ENCODE results near the gene DCLK1. TPM values are rescaled to one million over a fixed set of nuclear protein-coding genes. Genes with fewer than 3 reads are reported as not detected.

The DCLK1 gene
- total RNA-seq, 5 donors from 2014 or later (not counting 1 experiment from before 2014, with no cell fraction given): 0.03 to 0.09 TPM; not detected in 3

DNA sequence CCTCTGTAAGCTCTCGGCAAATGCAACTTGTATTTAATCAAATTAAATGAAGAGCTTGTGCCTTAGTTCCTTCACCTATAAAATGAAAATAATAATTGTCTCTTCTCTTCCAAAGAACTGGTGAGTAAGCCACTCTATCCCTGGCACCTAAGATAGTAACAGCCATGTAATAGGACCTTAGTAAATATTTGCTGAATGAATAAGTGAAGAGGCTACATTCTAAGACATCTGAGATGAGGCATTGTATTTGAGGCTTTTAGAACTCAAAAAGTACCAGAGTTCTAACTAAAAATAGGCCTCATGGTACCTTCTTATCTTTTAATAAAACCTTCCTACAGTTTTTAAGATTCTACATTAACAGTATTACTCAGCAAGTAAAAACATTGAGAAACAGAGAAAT is 17.3 kb upstream of the DCLK1 start:
- no CpG with 5 or more reads among the region's 1 CpG for WGBS (ENCODE audit: insufficient coverage)

DNA sequence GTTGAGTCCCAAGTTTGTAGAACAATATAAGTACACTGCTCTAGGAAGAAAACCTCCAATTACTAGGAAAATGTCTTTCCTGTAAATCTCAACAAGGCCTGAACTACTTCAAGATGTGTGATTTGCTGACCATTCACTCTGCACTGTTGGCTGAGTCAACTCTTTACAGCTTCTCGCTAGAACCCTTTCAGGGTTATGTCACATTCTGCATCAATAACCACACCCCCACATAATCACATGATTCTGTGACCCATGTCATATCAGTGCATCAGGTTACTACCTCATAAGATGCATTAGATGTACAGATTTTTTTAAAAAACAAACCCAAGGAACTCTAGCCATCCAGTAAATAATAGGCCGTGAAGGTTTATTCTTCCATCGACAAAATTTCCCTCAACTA is 16.1 kb upstream of the DCLK1 start:
- Histone ChIP-seq H3K27ac (ENCODE audit: low read length) (no peak overlapping the region), H3K27me3 (replicated peaks in 1 of 2; ENCODE audit: control insufficient read depth in 2 of 2, extremely low read depth in 1 of 2, insufficient read depth in 2 of 2, low read length in 1 of 2) (no peaks in the 10 kb centered on the region), H3K4me1 (ENCODE audit: control insufficient read depth in 1 of 2, extremely low read depth in 1 of 2, insufficient read depth in 2 of 2, low read length in 2 of 2) (no peaks in the 10 kb centered on the region), H3K36me3 (ENCODE audit: control insufficient read depth in 2 of 2, extremely low read depth in 1 of 2, insufficient read depth in 1 of 2, low read length in 1 of 2) (no peaks in the 10 kb centered on the region), H3K4me3 (ENCODE audit: control insufficient read depth in 1 of 2, extremely low read depth in 1 of 2, low read length in 1 of 2) (no peak overlapping the region), H3K9me3 (no peaks in the 10 kb centered on the region)
- no CpG with 5 or more reads among the region's 3 CpGs for whole genome bisulfite sequencing (ENCODE audit: insufficient coverage)
- H3K27me3 Mint-ChIP-seq: no peaks in the 10 kb centered on the region
- no peak overlapping the region for H3K27ac Mint-ChIP-seq
- ChIA-PET CTCF (no interaction called here), POLR2A (no interaction called here)
- H3K9me3 Mint-ChIP-seq: peaks cover 4 to 14% (median 6%) of the 10 kb centered on the region in 3 donors
- H3K4me1 Mint-ChIP-seq: no peaks in the 10 kb centered on the region
- H3K4me3 Mint-ChIP-seq: no peak overlapping the region
- DNase-seq (no peak), ATAC-seq (replicated peaks in 1 of 4) (no peak)
- no peaks in the 10 kb centered on the region for H3K36me3 Mint-ChIP-seq

More for the DNA sequence above, 17.3 kb upstream of the DCLK1 start:
- Histone ChIP-seq H3K4me3 (ENCODE audit: control insufficient read depth in 1 of 2, extremely low read depth in 1 of 2, low read length in 1 of 2) (no peak overlapping the region), H3K27ac (ENCODE audit: low read length) (no peak overlapping the region), H3K27me3 (replicated peaks in 1 of 2; ENCODE audit: control insufficient read depth in 2 of 2, extremely low read depth in 1 of 2, insufficient read depth in 2 of 2, low read length in 1 of 2) (no peaks in the 10 kb centered on the region), H3K9me3 (no peaks in the 10 kb centered on the region), H3K4me1 (ENCODE audit: control insufficient read depth in 1 of 2, extremely low read depth in 1 of 2, insufficient read depth in 2 of 2, low read length in 2 of 2) (no peaks in the 10 kb centered on the region), H3K36me3 (ENCODE audit: control insufficient read depth in 2 of 2, extremely low read depth in 1 of 2, insufficient read depth in 1 of 2, low read length in 1 of 2) (no peaks in the 10 kb centered on the region)
- ATAC-seq (replicated peaks in 1 of 4): no peak
- peaks cover 4 to 14% (median 6%) of the 10 kb centered on the region in 3 donors for H3K9me3 Mint-ChIP-seq
- H3K4me1 Mint-ChIP-seq: no peaks in the 10 kb centered on the region
- ChIA-PET POLR2A (no interaction called here), CTCF (no interaction called here)
- no peak for DNase-seq
- H3K4me3 Mint-ChIP-seq: no peak overlapping the region
- H3K36me3 Mint-ChIP-seq: no peaks in the 10 kb centered on the region
- H3K27ac Mint-ChIP-seq: no peak overlapping the region
- peaks cover 0 to 1% of the 10 kb centered on the region in 2 donors for H3K27me3 Mint-ChIP-seq

DNA sequence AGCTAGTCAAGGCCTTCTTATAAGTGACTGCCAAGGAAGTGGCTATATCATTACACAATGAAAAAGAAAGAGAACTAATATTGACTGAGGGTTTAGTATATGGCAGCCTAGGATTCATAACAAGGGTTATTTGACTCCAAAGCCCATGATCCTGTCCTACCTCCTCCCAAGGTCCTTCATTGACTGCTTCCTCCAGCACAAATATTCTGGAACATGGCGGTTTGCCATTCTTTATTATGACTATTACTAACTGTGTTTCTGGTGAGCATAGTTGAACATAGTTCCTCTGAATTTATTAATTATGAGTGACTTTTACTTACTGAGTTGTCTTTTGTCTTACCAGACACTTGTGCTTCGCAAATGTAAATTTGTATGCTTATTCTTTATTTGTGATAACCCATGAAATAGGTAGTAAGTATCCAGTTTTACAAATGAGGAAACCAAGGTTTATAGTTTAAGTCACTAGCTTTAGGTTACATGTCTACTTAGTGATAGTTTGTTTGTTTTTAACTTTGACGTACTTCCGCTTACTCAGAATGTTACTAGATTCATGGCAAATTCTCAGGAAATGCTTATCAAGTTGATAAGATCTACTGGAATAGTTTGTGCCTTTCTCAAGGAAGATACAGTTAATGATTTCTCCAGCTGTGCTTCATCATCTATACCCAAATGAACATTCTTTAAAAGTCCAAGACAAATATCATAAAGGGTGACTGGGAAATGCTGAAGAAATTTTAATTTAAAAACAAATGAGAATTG is 15.5 kb upstream of the DCLK1 start:
- no peaks in the 10 kb centered on the region for H3K4me1 ChIP-seq (ENCODE audit: control insufficient read depth in 1 of 2, extremely low read depth in 1 of 2, insufficient read depth in 2 of 2, low read length in 2 of 2)
- H3K9me3 ChIP-seq: no peaks in the 10 kb centered on the region
- ATAC-seq (replicated peaks in 1 of 4): no peak
- H3K36me3 Mint-ChIP-seq: no peaks in the 10 kb centered on the region
- H3K27me3 Mint-ChIP-seq: no peaks in the 10 kb centered on the region
- no peak overlapping the region for H3K4me3 ChIP-seq (ENCODE audit: control insufficient read depth in 1 of 2, extremely low read depth in 1 of 2, low read length in 1 of 2)
- H3K27ac ChIP-seq (ENCODE audit: low read length): no peak overlapping the region
- ChIA-PET CTCF (no interaction called here), POLR2A (interaction anchor here in 1 of 2 donors (0.6 kb wide), 1 partner anchor 34 kb away, joined by 7 read pairs; no protein-coding TSS in a partner anchor)
- no peak overlapping the region for H3K4me3 Mint-ChIP-seq
- H3K9me3 Mint-ChIP-seq: peaks cover 4 to 14% (median 6%) of the 10 kb centered on the region in 3 donors
- WGBS (ENCODE audit: insufficient coverage): no CpG with 5 or more reads among the region's 4 CpGs
- no peaks in the 10 kb centered on the region for H3K36me3 ChIP-seq (ENCODE audit: control insufficient read depth in 2 of 2, extremely low read depth in 1 of 2, insufficient read depth in 1 of 2, low read length in 1 of 2)
- H3K27me3 ChIP-seq (replicated peaks in 1 of 2; ENCODE audit: control insufficient read depth in 2 of 2, extremely low read depth in 1 of 2, insufficient read depth in 2 of 2, low read length in 1 of 2): no peaks in the 10 kb centered on the region
- H3K27ac Mint-ChIP-seq: no peak overlapping the region
- no peak for DNase-seq
- H3K4me1 Mint-ChIP-seq: no peaks in the 10 kb centered on the region

DNA sequence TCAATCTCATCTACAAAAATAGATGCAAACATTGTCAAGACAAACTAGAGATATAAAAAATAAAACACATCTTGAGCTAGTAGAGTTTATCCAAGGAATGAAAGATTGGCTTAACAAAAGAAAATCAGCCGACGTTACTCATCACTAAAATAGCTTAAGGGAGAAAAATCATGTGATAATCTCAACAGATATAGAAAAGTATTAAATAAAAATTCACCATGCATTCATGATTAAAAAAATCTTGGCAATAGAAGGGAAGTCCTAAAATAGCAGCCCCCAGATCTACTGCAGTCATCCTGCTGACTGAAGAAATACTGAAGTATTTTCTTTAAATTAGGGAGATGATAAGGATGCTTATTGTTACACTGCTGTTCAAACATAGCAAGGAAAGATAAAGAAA is 12.6 kb upstream of the DCLK1 start:
- peaks cover 0 to 4% (median 1%) of the 10 kb centered on the region in 3 donors for H3K9me3 Mint-ChIP-seq

DNA sequence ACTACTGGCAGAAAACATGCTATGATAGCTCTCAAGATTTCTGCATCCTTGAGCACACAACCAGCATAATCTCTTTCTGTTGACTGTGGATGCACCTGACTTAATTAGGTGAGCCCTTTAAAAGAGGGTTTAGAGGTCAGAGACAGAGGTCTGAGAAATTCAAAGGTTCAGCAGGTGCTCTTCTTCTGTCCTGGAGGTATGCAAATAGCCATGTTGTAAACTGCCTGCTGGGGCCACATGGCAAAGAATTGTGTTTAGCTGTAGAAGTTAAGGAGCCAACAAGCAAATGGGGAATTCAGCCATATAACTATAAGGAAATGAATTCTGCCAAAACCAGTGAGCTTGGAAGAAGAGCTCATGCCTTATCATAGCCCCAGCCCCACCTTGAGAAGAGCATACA is 11.6 kb upstream of the DCLK1 start:
- Histone ChIP-seq H3K27ac (ENCODE audit: low read length) (no peak overlapping the region), H3K9me3 (no peaks in the 10 kb centered on the region), H3K4me3 (ENCODE audit: control insufficient read depth in 1 of 2, extremely low read depth in 1 of 2, low read length in 1 of 2) (no peak overlapping the region), H3K4me1 (ENCODE audit: control insufficient read depth in 1 of 2, extremely low read depth in 1 of 2, insufficient read depth in 2 of 2, low read length in 2 of 2) (no peaks in the 10 kb centered on the region), H3K36me3 (ENCODE audit: control insufficient read depth in 2 of 2, extremely low read depth in 1 of 2, insufficient read depth in 1 of 2, low read length in 1 of 2) (no peaks in the 10 kb centered on the region), H3K27me3 (replicated peaks in 1 of 2; ENCODE audit: control insufficient read depth in 2 of 2, extremely low read depth in 1 of 2, insufficient read depth in 2 of 2, low read length in 1 of 2) (no peaks in the 10 kb centered on the region)
- Mint-ChIP-seq H3K27ac (no peak overlapping the region), H3K27me3 (no peaks in the 10 kb centered on the region), H3K9me3 (peaks cover 0 to 4% (median 0%) of the 10 kb centered on the region in 3 donors), H3K4me1 (no peaks in the 10 kb centered on the region), H3K36me3 (no peaks in the 10 kb centered on the region), H3K4me3 (no peak overlapping the region)
- CTCF ChIA-PET: no interaction called here
- POLR2A ChIA-PET: no interaction called here
- DNase-seq: no peak
- no peak for ATAC-seq (replicated peaks in 1 of 4)

More for the DNA sequence above, 12.6 kb upstream of the DCLK1 start:
- no peak for ATAC-seq (replicated peaks in 1 of 4)
- no peaks in the 10 kb centered on the region for H3K4me1 ChIP-seq (ENCODE audit: control insufficient read depth in 1 of 2, extremely low read depth in 1 of 2, insufficient read depth in 2 of 2, low read length in 2 of 2)
- H3K9me3 ChIP-seq: no peaks in the 10 kb centered on the region
- DNase-seq: no peak
- no peaks in the 10 kb centered on the region for H3K4me1 Mint-ChIP-seq
- WGBS (ENCODE audit: insufficient coverage): no CpG with 5 or more reads among the region's 2 CpGs
- H3K36me3 Mint-ChIP-seq: no peaks in the 10 kb centered on the region
- POLR2A ChIA-PET: interaction anchor here in 1 of 2 donors (0.6 kb wide), 1 partner anchor 11 kb away, joined by 3 read pairs; no protein-coding TSS in a partner anchor
- H3K27ac ChIP-seq (ENCODE audit: low read length): no peak overlapping the region
- H3K27ac Mint-ChIP-seq: no peak overlapping the region
- no peaks in the 10 kb centered on the region for H3K27me3 Mint-ChIP-seq
- no peaks in the 10 kb centered on the region for H3K36me3 ChIP-seq (ENCODE audit: control insufficient read depth in 2 of 2, extremely low read depth in 1 of 2, insufficient read depth in 1 of 2, low read length in 1 of 2)
- H3K27me3 ChIP-seq (replicated peaks in 1 of 2; ENCODE audit: control insufficient read depth in 2 of 2, extremely low read depth in 1 of 2, insufficient read depth in 2 of 2, low read length in 1 of 2): no peaks in the 10 kb centered on the region
- H3K4me3 ChIP-seq (ENCODE audit: control insufficient read depth in 1 of 2, extremely low read depth in 1 of 2, low read length in 1 of 2): no peak overlapping the region
- no peak overlapping the region for H3K4me3 Mint-ChIP-seq
- CTCF ChIA-PET: no interaction called here

DNA sequence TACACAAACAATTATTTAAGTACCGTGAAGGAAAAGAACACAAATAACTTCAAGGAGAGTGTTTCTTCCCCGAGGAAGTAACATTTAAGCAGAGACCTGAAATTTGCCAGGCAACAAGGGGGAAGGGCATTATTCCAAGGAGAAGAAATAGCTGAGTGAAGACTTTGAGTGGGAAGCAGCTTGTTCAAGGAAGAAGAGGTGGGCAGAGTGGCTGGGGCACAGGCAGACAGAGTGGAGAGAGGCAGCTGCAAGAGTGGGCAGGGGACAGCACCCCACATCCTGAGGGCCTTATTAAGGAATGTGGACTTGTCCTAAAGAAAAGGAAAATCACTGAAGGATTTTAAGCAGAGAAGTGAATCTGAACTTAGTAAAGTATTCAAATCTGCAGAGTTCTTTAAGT is 4.7 kb upstream of the DCLK1 start:
- Histone ChIP-seq H3K27me3 (replicated peaks in 1 of 2; ENCODE audit: control insufficient read depth in 2 of 2, extremely low read depth in 1 of 2, insufficient read depth in 2 of 2, low read length in 1 of 2) (peaks cover 10 to 12% of the 10 kb centered on the region in 2 experiments), H3K36me3 (ENCODE audit: control insufficient read depth in 2 of 2, extremely low read depth in 1 of 2, insufficient read depth in 1 of 2, low read length in 1 of 2) (no peaks in the 10 kb centered on the region), H3K4me1 (ENCODE audit: control insufficient read depth in 1 of 2, extremely low read depth in 1 of 2, insufficient read depth in 2 of 2, low read length in 2 of 2) (no peaks in the 10 kb centered on the region), H3K4me3 (ENCODE audit: control insufficient read depth in 1 of 2, extremely low read depth in 1 of 2, low read length in 1 of 2) (no peak overlapping the region), H3K27ac (ENCODE audit: low read length) (no peak overlapping the region), H3K9me3 (no peaks in the 10 kb centered on the region)
- ATAC-seq (replicated peaks in 1 of 4) (no peak), DNase-seq (no peak)
- ChIA-PET CTCF (no interaction called here), POLR2A (no interaction called here)
- WGBS (ENCODE audit: insufficient coverage): no CpG with 5 or more reads among the region's 2 CpGs
- Mint-ChIP-seq H3K27me3 (peaks cover 18 to 30% of the 10 kb centered on the region in 2 donors), H3K4me3 (no peak overlapping the region), H3K9me3 (peaks cover 0 to 9% (median 4%) of the 10 kb centered on the region in 3 donors), H3K27ac (no peak overlapping the region), H3K36me3 (no peaks in the 10 kb centered on the region), H3K4me1 (no peaks in the 10 kb centered on the region)
